ENCODE results near the gene MEIOB.

DNA sequence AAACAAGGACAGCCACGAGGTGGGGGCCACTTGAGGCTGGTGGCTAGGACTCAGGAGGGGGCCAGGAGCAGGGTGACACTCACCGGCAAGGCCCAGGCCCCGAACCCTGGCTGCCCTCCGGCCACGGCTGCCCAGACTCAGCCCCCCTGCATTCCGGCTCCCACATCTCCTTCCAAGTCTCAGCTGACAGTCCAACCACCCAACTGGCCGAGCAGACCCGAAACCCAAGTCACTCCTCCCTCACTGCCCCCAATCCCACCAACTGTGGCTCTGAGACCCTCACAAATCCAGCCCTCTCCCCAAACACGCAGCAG lies 54.7 kb downstream of the MEIOB start:
- no peak for TF ChIP-seq ZNF416 (tag by site-specific recombination; IDR thresholded peaks at IDR 0.05)
- TF ChIP-seq, protein P1, sequence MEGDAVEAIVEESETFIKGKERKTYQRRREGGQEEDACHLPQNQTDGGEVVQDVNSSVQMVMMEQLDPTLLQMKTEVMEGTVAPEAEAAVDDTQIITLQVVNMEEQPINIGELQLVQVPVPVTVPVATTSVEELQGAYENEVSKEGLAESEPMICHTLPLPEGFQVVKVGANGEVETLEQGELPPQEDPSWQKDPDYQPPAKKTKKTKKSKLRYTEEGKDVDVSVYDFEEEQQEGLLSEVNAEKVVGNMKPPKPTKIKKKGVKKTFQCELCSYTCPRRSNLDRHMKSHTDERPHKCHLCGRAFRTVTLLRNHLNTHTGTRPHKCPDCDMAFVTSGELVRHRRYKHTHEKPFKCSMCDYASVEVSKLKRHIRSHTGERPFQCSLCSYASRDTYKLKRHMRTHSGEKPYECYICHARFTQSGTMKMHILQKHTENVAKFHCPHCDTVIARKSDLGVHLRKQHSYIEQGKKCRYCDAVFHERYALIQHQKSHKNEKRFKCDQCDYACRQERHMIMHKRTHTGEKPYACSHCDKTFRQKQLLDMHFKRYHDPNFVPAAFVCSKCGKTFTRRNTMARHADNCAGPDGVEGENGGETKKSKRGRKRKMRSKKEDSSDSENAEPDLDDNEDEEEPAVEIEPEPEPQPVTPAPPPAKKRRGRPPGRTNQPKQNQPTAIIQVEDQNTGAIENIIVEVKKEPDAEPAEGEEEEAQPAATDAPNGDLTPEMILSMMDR (tag by site-specific recombination; IDR thresholded peaks at IDR 0.05): no peak
- TF ChIP-seq, protein P2, sequence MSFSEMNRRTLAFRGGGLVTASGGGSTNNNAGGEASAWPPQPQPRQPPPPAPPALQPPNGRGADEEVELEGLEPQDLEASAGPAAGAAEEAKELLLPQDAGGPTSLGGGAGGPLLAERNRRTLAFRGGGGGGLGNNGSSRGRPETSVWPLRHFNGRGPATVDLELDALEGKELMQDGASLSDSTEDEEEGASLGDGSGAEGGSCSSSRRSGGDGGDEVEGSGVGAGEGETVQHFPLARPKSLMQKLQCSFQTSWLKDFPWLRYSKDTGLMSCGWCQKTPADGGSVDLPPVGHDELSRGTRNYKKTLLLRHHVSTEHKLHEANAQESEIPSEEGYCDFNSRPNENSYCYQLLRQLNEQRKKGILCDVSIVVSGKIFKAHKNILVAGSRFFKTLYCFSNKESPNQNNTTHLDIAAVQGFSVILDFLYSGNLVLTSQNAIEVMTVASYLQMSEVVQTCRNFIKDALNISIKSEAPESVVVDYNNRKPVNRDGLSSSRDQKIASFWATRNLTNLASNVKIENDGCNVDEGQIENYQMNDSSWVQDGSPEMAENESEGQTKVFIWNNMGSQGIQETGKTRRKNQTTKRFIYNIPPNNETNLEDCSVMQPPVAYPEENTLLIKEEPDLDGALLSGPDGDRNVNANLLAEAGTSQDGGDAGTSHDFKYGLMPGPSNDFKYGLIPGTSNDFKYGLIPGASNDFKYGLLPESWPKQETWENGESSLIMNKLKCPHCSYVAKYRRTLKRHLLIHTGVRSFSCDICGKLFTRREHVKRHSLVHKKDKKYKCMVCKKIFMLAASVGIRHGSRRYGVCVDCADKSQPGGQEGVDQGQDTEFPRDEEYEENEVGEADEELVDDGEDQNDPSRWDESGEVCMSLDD (tag by site-specific recombination; IDR thresholded peaks at IDR 0.05): no peak
- TF ChIP-seq TCF7L2 (IDR thresholded peaks at IDR 0.05; ENCODE audit: borderline replicate concordance, low read depth, low read length): no peak
- TF ChIP-seq, protein P3, sequence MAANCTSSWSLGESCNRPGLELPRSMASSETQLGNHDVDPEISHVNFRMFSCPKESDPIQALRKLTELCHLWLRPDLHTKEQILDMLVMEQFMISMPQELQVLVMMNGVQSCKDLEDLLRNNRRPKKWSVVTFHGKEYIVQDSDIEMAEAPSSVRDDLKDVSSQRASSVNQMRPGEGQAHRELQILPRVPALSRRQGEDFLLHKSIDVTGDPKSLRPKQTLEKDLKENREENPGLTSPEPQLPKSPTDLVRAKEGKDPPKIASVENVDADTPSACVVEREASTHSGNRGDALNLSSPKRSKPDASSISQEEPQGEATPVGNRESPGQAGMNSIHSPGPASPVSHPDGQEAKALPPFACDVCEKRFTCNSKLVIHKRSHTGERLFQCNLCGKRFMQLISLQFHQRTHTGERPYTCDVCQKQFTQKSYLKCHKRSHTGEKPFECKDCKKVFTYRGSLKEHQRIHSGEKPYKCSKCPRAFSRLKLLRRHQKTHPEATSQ (tag by site-specific recombination; IDR thresholded peaks at IDR 0.05): no peak
- TF ChIP-seq ZNF335 (tag by site-specific recombination; conservative IDR thresholded peaks at IDR 0.05): no peak
- no peak for TF ChIP-seq ZBTB7A (tag by site-specific recombination; IDR thresholded peaks at IDR 0.05; ENCODE audit: low read depth)
